Measurements from ENCODE around the gene MAGOHB. TPM values are rescaled to one million over a fixed set of nuclear protein-coding genes. Genes with fewer than 3 reads are reported as not detected.

Gene MAGOHB
- total RNA-seq, 1 donor from 2014 or later: 39.6 TPM

GRCh38 chr12:10554756-10555481, 58.5 kb downstream of the MAGOHB start:
- H3K27ac Mint-ChIP-seq: no peak overlapping the region
- no peaks in the 10 kb centered on the region for H3K4me1 Mint-ChIP-seq (ENCODE audit: unreplicated experiment)
- no peak overlapping the region for H3K4me3 Mint-ChIP-seq

GRCh38 chr12:10554228-10554755, 59.1 kb downstream of the MAGOHB start:
- H3K9me3 Mint-ChIP-seq: no peaks in the 10 kb centered on the region
- no peak overlapping the region for H3K27ac Mint-ChIP-seq
- H3K27me3 Mint-ChIP-seq: peaks cover 9% of the 10 kb centered on the region
- no peak overlapping the region for H3K4me3 Mint-ChIP-seq
- no peaks in the 10 kb centered on the region for H3K4me1 Mint-ChIP-seq (ENCODE audit: unreplicated experiment)
- no peaks in the 10 kb centered on the region for H3K36me3 Mint-ChIP-seq
- DNase-seq (ENCODE audit: extremely low spot score, unreplicated experiment): no peak
- no peak for TF ChIP-seq CTCF (conservative IDR thresholded peaks at IDR 0.05)

More at GRCh38 chr12:10554756-10555481, 58.5 kb downstream of the MAGOHB start:
- H3K36me3 Mint-ChIP-seq: no peaks in the 10 kb centered on the region
- H3K27me3 Mint-ChIP-seq: peaks cover 9% of the 10 kb centered on the region
- no peak for TF ChIP-seq CTCF (conservative IDR thresholded peaks at IDR 0.05)
- no peaks in the 10 kb centered on the region for H3K9me3 Mint-ChIP-seq
- no peak for DNase-seq (ENCODE audit: extremely low spot score, unreplicated experiment)

Other genes with a start within 250 kb of the MAGOHB start
- gene KLRK1, start 223.6 kb downstream of the MAGOHB start, total RNA-seq (ENCODE audit: low replicate concordance): not detected in 2 replicates
- gene KLRC4, start 203.9 kb downstream of the MAGOHB start, total RNA-seq (ENCODE audit: low replicate concordance): not detected in 2 replicates
- not detected in 2 replicates for gene KLRC3, start 193.0 kb downstream of the MAGOHB start, total RNA-seq (ENCODE audit: low replicate concordance)
- gene KLRC2, start 177.6 kb downstream of the MAGOHB start, total RNA-seq (ENCODE audit: low replicate concordance): 0.57 and 0.75 TPM in 2 replicates
- not detected in 2 replicates for gene KLRC1, start 160.2 kb downstream of the MAGOHB start, total RNA-seq (ENCODE audit: low replicate concordance)
- gene EIF2S3B, start 107.7 kb downstream of the MAGOHB start, total RNA-seq (ENCODE audit: low replicate concordance): 0.80 and 0.90 TPM in 2 replicates
- 0.68 and 8.9 TPM in 2 replicates for gene STYK1, start 60.4 kb upstream of the MAGOHB start, total RNA-seq (ENCODE audit: low replicate concordance)
- 196 and 635 TPM in 2 replicates for gene YBX3, start 109.7 kb upstream of the MAGOHB start, total RNA-seq (ENCODE audit: low replicate concordance)
- not detected in 2 replicates for gene TAS2R7, start 189.0 kb upstream of the MAGOHB start, total RNA-seq (ENCODE audit: low replicate concordance)
- gene TAS2R8, start 193.7 kb upstream of the MAGOHB start, total RNA-seq (ENCODE audit: low replicate concordance): not detected in 2 replicates
- not detected in 2 replicates for gene TAS2R9, start 196.6 kb upstream of the MAGOHB start, total RNA-seq (ENCODE audit: low replicate concordance)
- 0.36 and 1.7 TPM in 2 replicates for gene TAS2R10, start 212.7 kb upstream of the MAGOHB start, total RNA-seq (ENCODE audit: low replicate concordance)
- gene PRR4, start 235.9 kb upstream of the MAGOHB start, total RNA-seq (ENCODE audit: low replicate concordance): 2.5 and 3.8 TPM in 2 replicates